Panc1 (cell line): ENCODE results near the gene ZBTB18. TPM values are rescaled to one million over a fixed set of nuclear protein-coding genes. Genes with fewer than 3 reads are reported as not detected.

Experiments
- ATAC-seq: fragments of 200-7000 bp; cut with Tn5 transposase; 2 replicates; pipeline ENCODE4 v1.9.1; 2020; ENCODE audit warnings: mild to moderate bottlenecking, moderate library complexity
- BruUV-seq: library from RNA; stranded (reverse); fragments of 400-500 nt; replicated peaks from 2 replicates; lab custom pipeline; 2021; lab: Mats Ljungman, UMichigan
- CTCF ChIA-PET: fragments of 300-600 bp; sonication (Branson Sonifier 250); formaldehyde crosslinking; loops from one replicate; lab custom pipeline; 2022; ENCODE audit warnings: antibody characterized with exemption; lab: Charles Lee
- POLR2A ChIA-PET: fragments of 300-600 bp; sonication (Branson Sonifier 250); formaldehyde crosslinking; loops from one replicate; lab custom pipeline; 2022; ENCODE audit warnings: antibody characterized with exemption; lab: Charles Lee
- DNase-seq: peaks from one replicate; pipeline ENCODE4 v3.0.0-alpha.2; 2010; ENCODE audit warnings: low read depth, low spot score
- H3K27ac ChIP-seq: 2 replicates; pipeline ENCODE4 v1.5.1; 2011; ENCODE audit warnings: mild to moderate bottlenecking, low read length, inconsistent platforms
- H3K27me3 ChIP-seq: fragments of 200-500 bp; sonication (Bioruptor generic); 2 replicates; pipeline ENCODE4 v1.6.0; 2014; ENCODE audit warnings: low read length, inconsistent platforms; ENCODE audit not compliant: control insufficient read depth, insufficient read depth
- H3K36me3 ChIP-seq: fragments of 200-500 bp; sonication (Bioruptor generic); 2 replicates; pipeline ENCODE4 v1.5.1; 2014; ENCODE audit warnings: inconsistent platforms, mild to moderate bottlenecking, low read length, moderate library complexity; ENCODE audit not compliant: control insufficient read depth, insufficient read depth
- H3K4me1 ChIP-seq: 2 replicates; pipeline ENCODE4 v1.5.1; 2011; ENCODE audit warnings: inconsistent platforms, mild to moderate bottlenecking, low read length, moderate library complexity; ENCODE audit not compliant: control insufficient read depth, insufficient read depth
- H3K4me3 ChIP-seq, 2 experiments: 2 replicates each; pipeline ENCODE4 v1.5.1; 2011 to 2012; ENCODE audit warnings: low read depth in 2 of 2, low read length in 2 of 2, mild to moderate bottlenecking in 2 of 2, inconsistent platforms in 1 of 2, moderate library complexity in 1 of 2
- H3K9me3 ChIP-seq: fragments of 200-500 bp; sonication (Bioruptor generic); 2 replicates; pipeline ENCODE4 v1.5.1; 2014; ENCODE audit warnings: low read depth, mild to moderate bottlenecking, inconsistent platforms, low read length, moderate library complexity; ENCODE audit not compliant: control insufficient read depth, insufficient read depth
- CTCF ChIP-seq: fragments of 450-650 bp; IDR thresholded peaks from 2 replicates; pipeline ENCODE4 v1.5.1; 2017; ENCODE audit warnings: mild to moderate bottlenecking
- POLR2AphosphoS5 ChIP-seq: IDR thresholded peaks from 2 replicates; pipeline ENCODE4 v1.6.1; 2012; ENCODE audit warnings: mild to moderate bottlenecking, low read depth, low read length, moderate library complexity
- REST ChIP-seq, 2 experiments: IDR thresholded peaks; 2 replicates each; pipeline ENCODE4 v1.6.1; 2011 to 2012; ENCODE audit warnings: low read depth in 2 of 2, control low read depth in 1 of 2, low read length in 1 of 2, mild to moderate bottlenecking in 1 of 2, moderate library complexity in 1 of 2; ENCODE audit not compliant: insufficient read depth in 1 of 2
- SIN3A ChIP-seq: IDR thresholded peaks from 2 replicates; pipeline ENCODE4 v1.6.1; 2012; ENCODE audit warnings: low read depth, mild to moderate bottlenecking, low read length, moderate library complexity, borderline replicate concordance; ENCODE audit not compliant: insufficient read depth
- TCF7L2 ChIP-seq: IDR thresholded peaks from 2 replicates; pipeline ENCODE4 v1.6.1; 2011; ENCODE audit warnings: mild to moderate bottlenecking, low read depth, low read length, inconsistent platforms
- in situ Hi-C: cut with HindIII; loops from 2 replicates; pipeline ENCODE4 v1.10.0; 2016; ENCODE audit warnings: low sequenced_read_pairs, low pct_unique_long_range_greater_than_20kb
- intact Hi-C: fragments of 100-400 bp; cut with micrococcal nuclease; formaldehyde crosslinking; loops from one replicate; pipeline ENCODE4 v1.10.0; 2022; ENCODE audit not compliant: unreplicated experiment
- total RNA-seq: library from RNA; stranded (reverse); gene quantifications from one replicate; pipeline ENCODE4 v1.2.1, GENCODE V29; 2021; ENCODE audit not compliant: unreplicated experiment

ZBTB18 gene
- total RNA-seq, 1 experiment from 2014 or later = 9.9 TPM

GRCh38 chr1:244066954-244067716, 16.1 kb downstream of the ZBTB18 start:
- ChIA-PET CTCF (no interaction called here), POLR2A (no interaction called here)
- Histone ChIP-seq H3K4me3 (no peak overlapping the region), H3K9me3 (no peaks in the 10 kb centered on the region), H3K27me3 (no peaks in the 10 kb centered on the region), H3K4me1 (no peaks in the 10 kb centered on the region), H3K27ac (no peak overlapping the region), H3K36me3 (no peaks in the 10 kb centered on the region)
- intact Hi-C loops = no loop called here
- ATAC-seq (no peak), DNase-seq (no peak)
- no peak for TF ChIP-seq CTCF
- TF ChIP-seq POLR2AphosphoS5 = no peak
- TF ChIP-seq TCF7L2 = no peak
- no peak for TF ChIP-seq REST (IDR thresholded peaks at IDR 0.05; ENCODE audit: insufficient read depth in 1 of 2, low read depth in 2 of 2, low read length in 1 of 2)
- TF ChIP-seq SIN3A = no peak
- BruUV-seq = no TSS peak
- in situ Hi-C loops = no loop called here

GRCh38 chr1:244067893-244068292, 16.8 kb downstream of the ZBTB18 start:
- H3K36me3 ChIP-seq = no peaks in the 10 kb centered on the region
- H3K9me3 ChIP-seq = no peaks in the 10 kb centered on the region
- in situ Hi-C loops (no loop called here), intact Hi-C loops (no loop called here)
- H3K4me1 ChIP-seq = no peaks in the 10 kb centered on the region
- BruUV-seq = no TSS peak
- POLR2A ChIA-PET = no interaction called here
- TF ChIP-seq CTCF (no peak), REST (IDR thresholded peaks at IDR 0.05; ENCODE audit: insufficient read depth in 1 of 2, low read depth in 2 of 2, low read length in 1 of 2) (no peak), TCF7L2 (no peak), SIN3A (no peak), POLR2AphosphoS5 (no peak)
- no peak overlapping the region for H3K4me3 ChIP-seq
- DNase-seq (no peak), ATAC-seq (no peak)
- no peak overlapping the region for H3K27ac ChIP-seq
- CTCF ChIA-PET = no interaction called here
- H3K27me3 ChIP-seq = no peaks in the 10 kb centered on the region
